Measurements from ENCODE around the gene LSP1.

LSP1 gene

DNA sequence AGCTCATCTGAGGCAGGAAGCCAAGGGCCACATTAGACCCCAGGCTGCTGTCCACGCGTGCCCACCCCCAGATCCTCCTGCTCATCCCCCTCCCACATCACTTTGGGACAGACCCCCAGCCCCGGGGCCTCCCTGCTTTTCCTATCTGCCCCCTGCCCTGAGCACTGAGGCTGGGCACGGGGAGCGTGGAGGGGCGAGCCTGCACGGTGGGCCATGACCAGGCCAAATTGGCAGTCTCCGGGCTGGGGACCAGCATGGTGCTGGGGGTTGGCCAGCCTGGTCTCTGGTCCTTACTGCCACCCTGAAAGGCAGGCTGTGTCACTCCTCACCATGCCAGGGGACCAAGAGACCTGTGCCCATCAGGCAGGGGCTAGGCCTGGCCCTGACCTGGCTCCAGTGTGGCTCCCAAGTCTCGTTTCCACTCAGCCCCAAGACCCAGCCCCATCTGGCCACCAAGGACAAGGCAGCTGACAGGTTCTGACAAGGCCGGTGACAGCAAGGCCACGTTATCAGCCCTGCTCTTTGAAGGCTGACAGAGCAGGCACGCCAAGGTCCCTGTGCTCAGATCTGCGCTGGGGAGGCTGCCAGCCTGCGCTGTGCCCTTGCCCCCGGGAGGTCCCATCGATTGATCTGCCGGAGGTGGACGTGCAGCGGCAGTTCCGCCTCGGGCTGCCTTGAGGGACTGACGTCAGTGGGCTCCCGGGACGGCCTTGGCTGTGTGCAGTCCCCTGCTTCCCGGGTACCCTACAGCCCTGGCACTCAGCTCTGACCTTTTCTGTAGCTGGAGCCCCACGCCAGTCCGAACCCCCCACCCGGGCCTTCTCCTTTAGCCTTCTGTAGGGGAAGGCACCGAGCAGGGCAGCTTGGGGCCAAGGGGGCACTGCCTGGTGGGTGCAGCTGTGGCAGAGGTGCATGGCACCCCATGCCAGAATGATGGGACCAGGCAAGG is 10.5 kb upstream of the LSP1 start:
- ChIA-PET CTCF (interaction anchor here (0.6 to 1.2 kb wide), 3 partner anchors 10 to 309 kb away, joined by 3 read pairs; no protein-coding TSS in a partner anchor), POLR2A (ENCODE audit: low non-redundant PET) (no interaction called here)

GRCh38 chr11:1843098-1843473 is 9.8 kb upstream of the LSP1 start:
- DNase-seq (ENCODE audit: low spot score) = no peak
- ChIA-PET POLR2A (ENCODE audit: low non-redundant PET) (no interaction called here), CTCF (interaction anchor here (0.6 to 1.2 kb wide), 2 partner anchors 11 to 111 kb away, joined by 3 read pairs; no protein-coding TSS in a partner anchor)
- TF ChIP-seq, protein P1, sequence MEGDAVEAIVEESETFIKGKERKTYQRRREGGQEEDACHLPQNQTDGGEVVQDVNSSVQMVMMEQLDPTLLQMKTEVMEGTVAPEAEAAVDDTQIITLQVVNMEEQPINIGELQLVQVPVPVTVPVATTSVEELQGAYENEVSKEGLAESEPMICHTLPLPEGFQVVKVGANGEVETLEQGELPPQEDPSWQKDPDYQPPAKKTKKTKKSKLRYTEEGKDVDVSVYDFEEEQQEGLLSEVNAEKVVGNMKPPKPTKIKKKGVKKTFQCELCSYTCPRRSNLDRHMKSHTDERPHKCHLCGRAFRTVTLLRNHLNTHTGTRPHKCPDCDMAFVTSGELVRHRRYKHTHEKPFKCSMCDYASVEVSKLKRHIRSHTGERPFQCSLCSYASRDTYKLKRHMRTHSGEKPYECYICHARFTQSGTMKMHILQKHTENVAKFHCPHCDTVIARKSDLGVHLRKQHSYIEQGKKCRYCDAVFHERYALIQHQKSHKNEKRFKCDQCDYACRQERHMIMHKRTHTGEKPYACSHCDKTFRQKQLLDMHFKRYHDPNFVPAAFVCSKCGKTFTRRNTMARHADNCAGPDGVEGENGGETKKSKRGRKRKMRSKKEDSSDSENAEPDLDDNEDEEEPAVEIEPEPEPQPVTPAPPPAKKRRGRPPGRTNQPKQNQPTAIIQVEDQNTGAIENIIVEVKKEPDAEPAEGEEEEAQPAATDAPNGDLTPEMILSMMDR (conservative IDR thresholded peaks at IDR 0.05; ENCODE audit: low read depth) = no peak
- H3K27ac ChIP-seq = peak overlapping the region; percentile 97

More for the DNA sequence above, 10.5 kb upstream of the LSP1 start:
- no peak for DNase-seq (ENCODE audit: low spot score)
- H3K27ac ChIP-seq = peak overlapping the region; percentile 97
- TF ChIP-seq, protein P1 (conservative IDR thresholded peaks at IDR 0.05; ENCODE audit: low read depth) = no peak

DNA sequence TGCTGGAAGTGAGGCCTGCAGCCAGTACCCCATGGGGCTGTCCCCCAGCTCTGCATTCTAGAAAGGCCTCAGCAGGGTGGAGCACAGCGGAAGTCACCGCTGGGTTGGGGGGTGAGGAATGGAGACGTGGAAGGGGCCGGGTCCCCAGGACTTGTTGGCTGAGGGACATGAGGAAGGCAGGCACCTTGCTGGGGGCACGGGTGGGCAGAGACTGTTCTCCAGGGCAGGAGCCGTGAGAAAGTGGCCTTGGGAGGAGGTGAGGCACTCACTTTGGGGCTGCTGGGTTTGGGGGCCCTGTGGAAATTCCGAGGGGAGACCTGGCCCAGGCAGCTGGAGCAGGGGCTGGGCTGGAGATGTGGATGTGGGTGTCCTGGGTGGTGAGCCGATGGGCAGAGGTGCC is 9.1 kb upstream of the LSP1 start:
- peak overlapping the region; percentile 97 for H3K27ac ChIP-seq
- ChIA-PET POLR2A (ENCODE audit: low non-redundant PET) (no interaction called here), CTCF (no interaction called here)
- TF ChIP-seq, protein P1 (conservative IDR thresholded peaks at IDR 0.05; ENCODE audit: low read depth) = no peak
- DNase-seq (ENCODE audit: low spot score) = no peak

DNA sequence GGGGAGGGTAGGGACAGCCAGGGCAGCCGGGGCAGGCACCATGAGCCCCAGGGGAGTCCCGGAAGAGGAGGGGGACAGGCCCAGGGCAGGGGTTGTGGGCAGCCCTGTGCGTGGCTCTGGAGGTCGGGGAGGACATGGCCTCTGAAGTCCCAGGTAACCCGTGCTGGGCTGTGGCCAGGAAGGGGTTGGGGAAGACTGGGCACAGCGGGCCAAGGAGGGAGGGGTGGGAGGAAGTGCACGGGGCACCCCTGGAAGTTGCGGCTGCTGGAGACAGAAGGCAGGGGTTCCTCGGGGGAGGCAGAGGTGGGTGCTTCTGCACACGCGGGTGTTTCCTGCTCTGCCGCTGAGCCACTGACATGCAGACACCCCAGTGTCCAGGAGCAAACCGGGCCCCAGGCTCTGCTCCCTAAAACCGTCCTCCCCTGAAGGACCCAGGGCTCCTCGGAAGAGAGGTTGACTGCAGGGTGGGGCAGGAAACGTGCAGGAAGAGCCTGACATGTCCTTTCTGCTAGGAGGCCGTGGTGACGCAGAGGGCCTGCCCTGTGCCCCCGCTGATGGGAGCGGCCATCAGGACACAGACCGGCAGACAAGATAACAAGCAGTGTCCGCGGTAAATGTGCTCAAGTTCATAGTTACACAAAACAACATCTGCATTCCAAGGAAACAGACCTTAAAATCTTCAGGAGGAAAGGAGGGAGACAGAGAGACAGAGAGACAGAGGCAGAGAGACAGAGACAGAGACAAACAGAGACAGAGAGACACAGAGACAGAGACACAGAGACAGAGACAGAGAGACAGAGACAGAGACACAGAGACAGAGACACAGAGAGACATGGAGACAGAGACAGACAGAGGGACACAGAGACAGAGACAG is 8.4 kb upstream of the LSP1 start:
- H3K27ac ChIP-seq = peak overlapping the region; percentile 97
- TF ChIP-seq, protein P1 (conservative IDR thresholded peaks at IDR 0.05; ENCODE audit: low read depth) = no peak
- ChIA-PET CTCF (no interaction called here), POLR2A (ENCODE audit: low non-redundant PET) (no interaction called here)
- no peak for DNase-seq (ENCODE audit: low spot score)

GRCh38 chr11:1845095-1845429 is 7.8 kb upstream of the LSP1 start:
- TF ChIP-seq, protein P1 (conservative IDR thresholded peaks at IDR 0.05; ENCODE audit: low read depth) = no peak
- ChIA-PET POLR2A (ENCODE audit: low non-redundant PET) (no interaction called here), CTCF (interaction anchor here (0.6 to 0.7 kb wide), 2 partner anchors 81 to 305 kb away, joined by 3 to 5 read pairs; no protein-coding TSS in a partner anchor)
- H3K27ac ChIP-seq = peak overlapping the region; percentile 97
- no peak for DNase-seq (ENCODE audit: low spot score)

Measured in RWPE1 (cell line).